GM18526 (cell line): ENCODE measurements around the gene ZBTB20.

Experiments used
- POLR2A ChIP-seq: IDR thresholded peaks from 3 replicates; pipeline ENCODE4 v1.6.1; 2011; ENCODE audit not compliant: insufficient read length; ENCODE audit errors: extremely low read depth

ZBTB20 gene

GRCh38 chr3:114455432-114455831, 691.7 kb downstream of the ZBTB20 start:
- no peak for TF ChIP-seq POLR2A

GRCh38 chr3:114454551-114455251, 692.4 kb downstream of the ZBTB20 start:
- peak; percentile 20 for TF ChIP-seq POLR2A

GRCh38 chr3:114453361-114453780, 693.7 kb downstream of the ZBTB20 start:
- no peak for TF ChIP-seq POLR2A

GRCh38 chr3:114452937-114453336, 694.2 kb downstream of the ZBTB20 start:
- no peak for TF ChIP-seq POLR2A

GRCh38 chr3:114452256-114452655, 694.8 kb downstream of the ZBTB20 start:
- no peak for TF ChIP-seq POLR2A

- TF ChIP-seq POLR2A: no peak
Measured at GRCh38 chr3:114451561-114452018, 695.5 kb downstream of the ZBTB20 start.

- no peak for TF ChIP-seq POLR2A
Measured at GRCh38 chr3:114451051-114451451, 696.0 kb downstream of the ZBTB20 start.

GRCh38 chr3:114450008-114450596, 697.0 kb downstream of the ZBTB20 start:
- TF ChIP-seq POLR2A: peak; percentile 51

- no peak for TF ChIP-seq POLR2A
Measured at GRCh38 chr3:114449271-114450007, 697.6 kb downstream of the ZBTB20 start.

GRCh38 chr3:114447950-114448479, 699.1 kb downstream of the ZBTB20 start:
- TF ChIP-seq POLR2A: no peak

GRCh38 chr3:114447545-114447944, 699.5 kb downstream of the ZBTB20 start:
- no peak for TF ChIP-seq POLR2A

GRCh38 chr3:114446600-114446999, 700.5 kb downstream of the ZBTB20 start:
- no peak for TF ChIP-seq POLR2A

- TF ChIP-seq POLR2A: no peak
Measured at GRCh38 chr3:114445233-114445632, 701.9 kb downstream of the ZBTB20 start.

- TF ChIP-seq POLR2A: no peak
Measured at GRCh38 chr3:114444216-114444615, 702.9 kb downstream of the ZBTB20 start.

- TF ChIP-seq POLR2A: no peak
Measured at GRCh38 chr3:114442246-114442645, 704.8 kb downstream of the ZBTB20 start.

GRCh38 chr3:114441386-114441785, 705.7 kb downstream of the ZBTB20 start:
- TF ChIP-seq POLR2A: no peak
